ENCODE measurements around the gene PIK3R5. TPM values are rescaled to one million over a fixed set of nuclear protein-coding genes. Genes with fewer than 3 reads are reported as not detected.

Gene PIK3R5
- polyA plus RNA-seq, 3 donors = 32.1 to 127 (median 47.5) TPM

DNA sequence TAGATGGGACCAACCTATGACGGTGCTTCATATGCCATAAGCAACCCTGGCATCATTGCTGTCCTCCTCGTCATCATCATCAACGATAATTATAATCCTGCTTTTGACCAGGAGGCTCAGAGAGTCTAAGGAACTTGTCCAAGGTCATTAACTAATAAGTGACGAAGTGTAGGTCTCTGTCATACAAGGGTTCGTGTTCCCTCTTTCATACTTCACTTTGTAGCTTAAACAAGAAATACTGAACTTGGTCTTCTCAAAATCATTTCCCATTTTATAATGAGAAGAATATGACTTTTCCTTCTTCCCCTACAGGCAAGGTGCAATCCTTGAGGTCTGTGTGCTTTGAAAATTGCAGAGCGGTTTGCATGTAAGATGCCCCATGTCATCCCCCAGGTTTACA is 66.9 kb downstream of the PIK3R5 start:
- no peak overlapping the region for H3K4me3 Mint-ChIP-seq
- no peak overlapping the region for H3K9ac ChIP-seq (ENCODE audit: insufficient read depth, low read length, poor library complexity, severe bottlenecking)
- H3K79me2 ChIP-seq (ENCODE audit: insufficient read depth, low read length) = no peaks in the 10 kb centered on the region
- peaks cover 13 to 16% of the 10 kb centered on the region in 2 donors for H3K4me1 ChIP-seq (ENCODE audit: control insufficient read depth in 1 of 2, insufficient read depth in 2 of 2, low read length in 2 of 2)
- DNase-seq = no peak
- peaks cover 0 to 1% (median 0%) of the 10 kb centered on the region in 7 donors for H3K9me3 Mint-ChIP-seq
- no peak overlapping the region for H3K4me3 ChIP-seq (replicated peaks in 1 of 3; ENCODE audit: low read depth in 2 of 3, low read length in 3 of 3)
- peaks cover 90 to 98% of the 10 kb centered on the region in 2 donors for H3K36me3 Mint-ChIP-seq
- peaks cover 82% of the 10 kb centered on the region for H4K20me1 ChIP-seq (ENCODE audit: insufficient read depth, low read length)
- no peak overlapping the region for H3K4me2 ChIP-seq (replicated peaks; ENCODE audit: extremely low read depth, low read length, poor library complexity, severe bottlenecking)
- 100% methylated on average over 1 of the region's 6 CpGs for WGBS (ENCODE audit: insufficient coverage)
- H3K27ac ChIP-seq (ENCODE audit: low read depth in 1 of 2, low read length in 2 of 2) = peak overlapping the region in 1 of 2 donors; percentile 6
- no peak overlapping the region for H2AFZ ChIP-seq (ENCODE audit: insufficient read depth, low read depth, low read length, poor library complexity, severe bottlenecking)
- peak overlapping the region; percentile 17 to 83 (median 75) for H3K27ac Mint-ChIP-seq
- H3K27me3 ChIP-seq (ENCODE audit: control insufficient read depth in 2 of 2, insufficient read depth in 2 of 2, low read length in 2 of 2) = no peaks in the 10 kb centered on the region
- peaks cover 80 to 99% of the 10 kb centered on the region in 2 donors for H3K36me3 ChIP-seq (replicated peaks in 1 of 2; ENCODE audit: control insufficient read depth in 1 of 2, insufficient read depth in 2 of 2, low read length in 2 of 2)
- peaks cover 35% of the 10 kb centered on the region for H3K4me1 Mint-ChIP-seq
- TF ChIP-seq, protein P1, sequence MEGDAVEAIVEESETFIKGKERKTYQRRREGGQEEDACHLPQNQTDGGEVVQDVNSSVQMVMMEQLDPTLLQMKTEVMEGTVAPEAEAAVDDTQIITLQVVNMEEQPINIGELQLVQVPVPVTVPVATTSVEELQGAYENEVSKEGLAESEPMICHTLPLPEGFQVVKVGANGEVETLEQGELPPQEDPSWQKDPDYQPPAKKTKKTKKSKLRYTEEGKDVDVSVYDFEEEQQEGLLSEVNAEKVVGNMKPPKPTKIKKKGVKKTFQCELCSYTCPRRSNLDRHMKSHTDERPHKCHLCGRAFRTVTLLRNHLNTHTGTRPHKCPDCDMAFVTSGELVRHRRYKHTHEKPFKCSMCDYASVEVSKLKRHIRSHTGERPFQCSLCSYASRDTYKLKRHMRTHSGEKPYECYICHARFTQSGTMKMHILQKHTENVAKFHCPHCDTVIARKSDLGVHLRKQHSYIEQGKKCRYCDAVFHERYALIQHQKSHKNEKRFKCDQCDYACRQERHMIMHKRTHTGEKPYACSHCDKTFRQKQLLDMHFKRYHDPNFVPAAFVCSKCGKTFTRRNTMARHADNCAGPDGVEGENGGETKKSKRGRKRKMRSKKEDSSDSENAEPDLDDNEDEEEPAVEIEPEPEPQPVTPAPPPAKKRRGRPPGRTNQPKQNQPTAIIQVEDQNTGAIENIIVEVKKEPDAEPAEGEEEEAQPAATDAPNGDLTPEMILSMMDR (IDR thresholded peaks at IDR 0.05) = no peak
- H3K27me3 Mint-ChIP-seq (ENCODE audit: low read depth in 3 of 3) = no peaks in the 10 kb centered on the region
- intact Hi-C loops (cut with micrococcal nuclease) = no loop called here
- H3K9me3 ChIP-seq (replicated peaks in 1 of 2; ENCODE audit: control insufficient read depth in 1 of 2, insufficient read depth in 1 of 2, low read length in 2 of 2) = no peaks in the 10 kb centered on the region

DNA sequence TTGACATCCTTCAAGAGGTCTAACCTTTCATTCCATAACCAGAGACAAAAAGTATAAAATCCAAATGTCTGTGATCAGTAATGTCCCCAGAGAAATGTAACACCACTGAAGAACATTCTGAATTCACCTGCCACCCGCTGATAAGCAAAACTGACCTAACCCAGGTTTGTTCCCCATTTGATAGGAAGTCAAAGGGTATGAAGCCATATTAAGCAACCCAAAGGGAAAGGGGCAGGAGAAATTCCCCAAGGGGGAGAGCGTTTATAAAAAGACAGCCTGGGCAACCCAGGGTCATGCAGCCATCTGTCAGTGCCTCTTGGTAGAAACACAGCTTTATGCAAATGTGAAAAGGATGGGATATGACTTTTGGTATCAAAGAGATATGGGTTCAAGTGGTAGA is 67.4 kb downstream of the PIK3R5 start:
- DNase-seq = no peak
- peak overlapping the region in 1 of 2 donors; percentile 10 for H3K27ac ChIP-seq (ENCODE audit: low read depth in 1 of 2, low read length in 2 of 2)
- intact Hi-C loops (cut with micrococcal nuclease) = no loop called here
- H3K79me2 ChIP-seq (ENCODE audit: insufficient read depth, low read length) = no peaks in the 10 kb centered on the region
- no peak overlapping the region for H3K4me2 ChIP-seq (replicated peaks; ENCODE audit: extremely low read depth, low read length, poor library complexity, severe bottlenecking)
- peak overlapping the region in 2 of 7 donors; percentile 69 to 76 for H3K27ac Mint-ChIP-seq
- H3K36me3 Mint-ChIP-seq = peaks cover 91 to 98% of the 10 kb centered on the region in 2 donors
- no peak overlapping the region for H3K4me3 ChIP-seq (replicated peaks in 1 of 3; ENCODE audit: low read depth in 2 of 3, low read length in 3 of 3)
- H3K4me1 Mint-ChIP-seq = peaks cover 35% of the 10 kb centered on the region
- WGBS (ENCODE audit: insufficient coverage) = 10% methylated on average over 2 of the region's 2 CpGs
- TF ChIP-seq, protein P1 (IDR thresholded peaks at IDR 0.05) = no peak
- no peak overlapping the region for H3K4me3 Mint-ChIP-seq
- H3K9me3 Mint-ChIP-seq = peaks cover 0 to 1% (median 0%) of the 10 kb centered on the region in 7 donors
- no peak overlapping the region for H2AFZ ChIP-seq (ENCODE audit: insufficient read depth, low read depth, low read length, poor library complexity, severe bottlenecking)
- no peaks in the 10 kb centered on the region for H3K9me3 ChIP-seq (replicated peaks in 1 of 2; ENCODE audit: control insufficient read depth in 1 of 2, insufficient read depth in 1 of 2, low read length in 2 of 2)
- peaks cover 13 to 18% of the 10 kb centered on the region in 2 donors for H3K4me1 ChIP-seq (ENCODE audit: control insufficient read depth in 1 of 2, insufficient read depth in 2 of 2, low read length in 2 of 2)
- peaks cover 87% of the 10 kb centered on the region for H4K20me1 ChIP-seq (ENCODE audit: insufficient read depth, low read length)
- H3K27me3 Mint-ChIP-seq (ENCODE audit: low read depth in 3 of 3) = no peaks in the 10 kb centered on the region
- H3K36me3 ChIP-seq (replicated peaks in 1 of 2; ENCODE audit: control insufficient read depth in 1 of 2, insufficient read depth in 2 of 2, low read length in 2 of 2) = peaks cover 81 to 100% of the 10 kb centered on the region in 2 donors
- no peaks in the 10 kb centered on the region for H3K27me3 ChIP-seq (ENCODE audit: control insufficient read depth in 2 of 2, insufficient read depth in 2 of 2, low read length in 2 of 2)
- no peak overlapping the region for H3K9ac ChIP-seq (ENCODE audit: insufficient read depth, low read length, poor library complexity, severe bottlenecking)
